ENCODE data around the gene SMIM1.

The SMIM1 gene

DNA sequence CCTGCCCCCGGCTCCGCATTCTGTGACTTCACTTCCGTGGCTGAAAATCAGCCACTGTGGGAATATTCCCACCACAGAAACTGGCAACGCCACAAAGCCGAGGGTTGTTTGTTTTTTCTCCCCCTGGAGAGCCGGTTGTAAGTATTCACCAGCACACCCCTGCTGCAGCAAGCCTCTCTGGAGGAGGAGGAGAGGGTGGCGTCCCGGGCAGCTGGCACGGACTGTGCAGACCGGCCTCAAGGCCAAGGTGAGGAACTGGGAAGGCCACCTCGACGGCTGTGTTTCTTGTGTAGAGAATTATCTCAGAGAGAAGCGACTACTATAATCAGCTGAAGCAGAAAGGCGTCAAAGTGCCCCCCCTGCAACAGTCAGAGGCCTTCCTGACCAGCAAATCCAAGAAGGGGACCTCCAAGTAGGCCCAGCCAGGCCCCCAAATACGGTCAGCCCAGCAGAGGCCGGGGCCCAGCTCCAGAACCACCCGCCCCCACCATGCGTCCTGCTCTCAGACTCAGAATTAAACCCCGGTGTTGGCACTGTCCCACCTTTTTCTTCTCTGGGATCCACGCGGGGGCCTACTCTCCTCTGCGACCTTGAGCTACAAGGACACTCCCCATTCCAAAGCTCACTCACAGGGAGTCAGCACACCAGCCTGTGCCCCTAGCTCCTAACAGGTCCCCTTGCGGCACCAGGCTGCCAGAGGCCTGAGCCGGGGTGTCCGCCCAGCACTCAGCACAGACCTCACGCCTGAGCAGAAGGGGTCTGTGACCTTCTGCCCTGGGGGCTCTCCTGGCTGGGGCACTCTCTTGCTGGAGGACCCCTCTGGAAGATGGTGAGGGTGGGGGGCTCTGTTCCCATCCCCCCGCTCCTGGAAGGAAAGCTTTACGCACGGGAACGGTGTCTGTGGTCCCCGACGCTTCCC is 1.2 kb upstream of the SMIM1 start:
- TF ChIP-seq, protein P1, sequence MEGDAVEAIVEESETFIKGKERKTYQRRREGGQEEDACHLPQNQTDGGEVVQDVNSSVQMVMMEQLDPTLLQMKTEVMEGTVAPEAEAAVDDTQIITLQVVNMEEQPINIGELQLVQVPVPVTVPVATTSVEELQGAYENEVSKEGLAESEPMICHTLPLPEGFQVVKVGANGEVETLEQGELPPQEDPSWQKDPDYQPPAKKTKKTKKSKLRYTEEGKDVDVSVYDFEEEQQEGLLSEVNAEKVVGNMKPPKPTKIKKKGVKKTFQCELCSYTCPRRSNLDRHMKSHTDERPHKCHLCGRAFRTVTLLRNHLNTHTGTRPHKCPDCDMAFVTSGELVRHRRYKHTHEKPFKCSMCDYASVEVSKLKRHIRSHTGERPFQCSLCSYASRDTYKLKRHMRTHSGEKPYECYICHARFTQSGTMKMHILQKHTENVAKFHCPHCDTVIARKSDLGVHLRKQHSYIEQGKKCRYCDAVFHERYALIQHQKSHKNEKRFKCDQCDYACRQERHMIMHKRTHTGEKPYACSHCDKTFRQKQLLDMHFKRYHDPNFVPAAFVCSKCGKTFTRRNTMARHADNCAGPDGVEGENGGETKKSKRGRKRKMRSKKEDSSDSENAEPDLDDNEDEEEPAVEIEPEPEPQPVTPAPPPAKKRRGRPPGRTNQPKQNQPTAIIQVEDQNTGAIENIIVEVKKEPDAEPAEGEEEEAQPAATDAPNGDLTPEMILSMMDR (IDR thresholded peaks at IDR 0.05; ENCODE audit: low read depth, low read length): no peak
- no peaks in the 10 kb centered on the region for H3K9me3 ChIP-seq (ENCODE audit: severe bottlenecking)
- H3K4me3 ChIP-seq (ENCODE audit: low read depth, low read length): peak overlapping the region; percentile 55
- no peak for DNase-seq
- no peak overlapping the region for H3K27ac ChIP-seq
- H3K36me3 ChIP-seq: no peaks in the 10 kb centered on the region
- no peaks in the 10 kb centered on the region for H3K27me3 ChIP-seq (ENCODE audit: insufficient read depth, low read depth, severe bottlenecking)

DNA sequence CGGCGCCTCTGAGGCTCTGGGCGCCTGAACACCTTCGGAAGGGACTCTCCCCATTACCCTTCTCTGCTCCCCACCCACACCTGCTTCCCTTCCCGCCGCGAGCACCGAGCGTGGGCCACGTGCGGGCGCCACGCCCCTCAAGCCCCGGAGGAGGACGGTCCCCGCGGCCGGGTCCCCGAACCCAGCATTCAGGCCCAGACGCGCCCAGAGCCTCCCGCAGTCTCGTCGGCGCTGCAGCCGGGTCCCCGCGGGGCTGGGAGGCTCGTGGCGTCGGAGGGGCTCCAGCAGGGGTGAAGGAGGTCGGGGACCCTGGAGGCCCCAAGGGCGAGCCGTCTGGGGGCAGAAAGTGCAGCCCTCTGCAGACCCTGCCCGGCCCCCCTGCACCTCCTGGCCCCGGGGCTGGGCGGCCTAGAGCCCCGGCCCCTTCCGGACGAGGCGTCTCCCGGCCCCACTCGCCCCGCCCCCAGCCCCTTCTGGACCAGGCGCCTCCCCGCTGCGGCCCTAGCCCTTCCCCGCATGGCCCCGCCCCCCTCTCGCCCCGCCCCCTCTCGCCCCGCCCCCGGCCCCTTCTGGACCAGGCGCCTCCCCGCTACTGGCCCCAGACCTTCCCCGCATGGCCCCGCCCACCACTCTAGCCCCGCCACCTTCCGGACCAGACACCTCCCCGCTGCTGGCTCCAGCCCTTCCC is 378 bp upstream of the SMIM1 start:
- TF ChIP-seq, protein P1 (IDR thresholded peaks at IDR 0.05; ENCODE audit: low read depth, low read length): no peak
- H3K27me3 ChIP-seq (ENCODE audit: insufficient read depth, low read depth, severe bottlenecking): no peaks in the 10 kb centered on the region
- no peaks in the 10 kb centered on the region for H3K9me3 ChIP-seq (ENCODE audit: severe bottlenecking)
- H3K27ac ChIP-seq: peak overlapping the region; percentile 47; the same call in 1 of the 2 replicates
- H3K36me3 ChIP-seq: no peaks in the 10 kb centered on the region
- H3K4me3 ChIP-seq (ENCODE audit: low read depth, low read length): peak overlapping the region; percentile 55
- peak; percentile 97 for DNase-seq

DNA sequence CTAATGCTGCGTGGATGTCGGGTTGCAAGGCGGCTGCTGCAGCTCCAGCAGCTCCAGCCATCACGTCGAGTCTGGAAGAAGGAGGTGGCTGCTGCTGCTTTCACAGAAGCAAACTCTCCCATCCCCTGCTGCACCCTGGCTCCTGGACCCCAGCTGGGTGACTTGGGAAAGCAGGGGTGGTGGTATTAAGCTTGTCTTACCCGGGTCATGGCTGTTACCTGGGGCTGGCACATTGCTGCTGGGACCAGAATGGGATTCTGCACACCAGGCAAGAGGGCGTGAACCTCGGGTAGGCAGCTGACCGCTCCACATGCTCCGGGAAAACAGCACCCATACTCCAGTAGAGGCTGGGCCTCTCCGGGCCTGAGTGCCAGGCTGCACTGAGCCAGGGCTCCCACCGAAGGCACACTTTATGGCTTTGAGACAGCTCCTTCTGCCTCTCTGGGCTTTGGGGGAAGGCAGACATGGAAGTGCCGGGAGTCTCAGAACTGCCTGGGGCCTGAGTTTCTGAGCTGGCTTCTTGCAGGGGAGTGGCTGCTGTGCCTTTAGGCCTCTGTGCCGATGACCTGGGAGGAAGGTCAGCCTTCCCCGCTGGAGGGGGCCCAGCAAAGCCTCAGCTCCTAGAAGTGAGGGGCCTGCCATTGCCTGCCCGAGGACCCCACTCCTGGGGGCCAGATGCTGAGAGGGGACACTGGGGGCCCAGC is 1.2 kb downstream of the SMIM1 start:
- no peak for DNase-seq
- TF ChIP-seq, protein P1 (IDR thresholded peaks at IDR 0.05; ENCODE audit: low read depth, low read length): no peak
- no peak overlapping the region for H3K27ac ChIP-seq
- no peak overlapping the region for H3K4me3 ChIP-seq (ENCODE audit: low read depth, low read length)
- no peaks in the 10 kb centered on the region for H3K27me3 ChIP-seq (ENCODE audit: insufficient read depth, low read depth, severe bottlenecking)
- H3K36me3 ChIP-seq: peaks cover 5% of the 10 kb centered on the region
- H3K9me3 ChIP-seq (ENCODE audit: severe bottlenecking): no peaks in the 10 kb centered on the region

DNA sequence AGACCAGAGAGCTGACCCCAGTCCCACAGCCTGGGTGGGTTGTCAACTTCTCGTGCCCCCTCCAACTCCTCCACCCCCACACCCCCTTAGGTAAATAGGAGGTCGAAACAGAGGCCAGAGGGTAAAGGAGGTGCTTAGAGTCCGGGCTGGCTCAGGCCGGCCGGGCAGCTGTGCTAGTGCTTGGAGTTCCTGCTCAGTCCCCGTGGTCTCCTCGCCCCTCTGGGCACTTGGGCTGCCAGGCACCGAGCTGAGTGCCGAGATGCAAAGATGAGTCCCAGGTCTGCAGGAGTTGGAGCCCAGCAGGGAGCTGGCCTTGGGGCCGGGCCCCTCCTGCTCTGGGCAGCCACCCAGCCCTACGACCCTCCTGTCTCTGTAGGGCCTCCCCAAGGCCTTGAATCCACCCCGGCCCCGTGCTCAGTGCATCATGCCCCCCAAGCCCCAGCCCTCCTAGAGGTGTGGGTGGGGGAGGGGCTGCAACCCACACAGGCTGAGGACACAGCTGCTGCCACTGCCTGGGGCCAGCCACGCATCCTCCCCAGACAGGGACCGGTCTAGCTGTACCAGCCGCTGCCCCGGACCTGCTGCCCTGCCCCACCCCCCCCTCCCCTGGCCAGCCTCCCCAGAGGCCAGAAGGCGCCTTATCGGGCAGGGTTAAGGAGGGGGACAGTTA is 1.9 kb downstream of the SMIM1 start:
- DNase-seq: no peak
- peaks cover 12% of the 10 kb centered on the region for H3K36me3 ChIP-seq
- TF ChIP-seq, protein P1 (IDR thresholded peaks at IDR 0.05; ENCODE audit: low read depth, low read length): no peak
- no peak overlapping the region for H3K27ac ChIP-seq
- H3K27me3 ChIP-seq (ENCODE audit: insufficient read depth, low read depth, severe bottlenecking): no peaks in the 10 kb centered on the region
- H3K9me3 ChIP-seq (ENCODE audit: severe bottlenecking): no peaks in the 10 kb centered on the region
- H3K4me3 ChIP-seq (ENCODE audit: low read depth, low read length): no peak overlapping the region

DNA sequence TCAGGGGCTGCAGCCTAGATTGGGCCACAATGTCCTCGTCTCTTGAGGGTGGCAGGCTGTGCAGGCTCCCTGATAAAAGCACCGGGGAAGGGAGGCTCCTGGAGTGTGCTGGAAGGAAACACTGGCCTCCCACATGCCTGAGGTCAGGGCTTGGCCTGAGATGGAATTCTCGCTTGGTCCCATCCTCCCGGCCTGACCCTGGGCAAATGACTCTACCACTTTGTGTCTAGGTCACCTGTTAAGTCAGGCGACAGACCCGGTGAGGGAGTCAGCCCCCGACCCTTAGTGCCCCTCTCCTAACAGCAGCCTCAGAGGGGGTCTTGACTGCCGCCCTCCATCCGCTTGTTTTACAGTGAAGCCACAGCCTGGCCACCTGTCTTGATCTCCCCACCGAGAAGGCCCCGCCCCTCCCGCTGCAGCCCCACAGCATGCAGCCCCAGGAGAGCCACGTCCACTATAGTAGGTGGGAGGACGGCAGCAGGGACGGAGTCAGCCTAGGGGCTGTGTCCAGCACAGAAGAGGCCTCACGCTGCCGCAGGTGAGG is 2.5 kb downstream of the SMIM1 start:
- H3K4me3 ChIP-seq (ENCODE audit: low read depth, low read length): peak overlapping the region; percentile 30
- peaks cover 18% of the 10 kb centered on the region for H3K36me3 ChIP-seq
- no peaks in the 10 kb centered on the region for H3K27me3 ChIP-seq (ENCODE audit: insufficient read depth, low read depth, severe bottlenecking)
- TF ChIP-seq, protein P1 (IDR thresholded peaks at IDR 0.05; ENCODE audit: low read depth, low read length): no peak
- peak; percentile 68 for DNase-seq
- H3K27ac ChIP-seq: no peak overlapping the region; the same call in 1 of the 2 replicates
- H3K9me3 ChIP-seq (ENCODE audit: severe bottlenecking): no peaks in the 10 kb centered on the region

Data from WERI-Rb-1 (cell line).